NT2/D1 (cell line): ENCODE results near the gene ATF6B.

Experiments
- DNase-seq: peaks from one replicate; pipeline ENCODE4 v3.0.0-alpha.2; 2011; ENCODE audit warnings: low read depth, low spot score
- H3K27me3 ChIP-seq: 2 replicates; pipeline ENCODE4 v1.6.0; 2011; ENCODE audit warnings: mild to moderate bottlenecking; ENCODE audit not compliant: insufficient read length, insufficient read depth
- H3K36me3 ChIP-seq: 2 replicates; pipeline ENCODE4 v1.6.1; 2011; ENCODE audit warnings: mild to moderate bottlenecking, low read length, mixed read lengths; ENCODE audit not compliant: insufficient read depth, insufficient read length
- H3K4me1 ChIP-seq: 2 replicates; pipeline ENCODE4 v1.5.1; 2011; ENCODE audit not compliant: insufficient read depth, insufficient read length
- H3K4me3 ChIP-seq: 2 replicates; pipeline ENCODE4 v1.5.1; 2011; ENCODE audit warnings: low read depth; ENCODE audit not compliant: insufficient read length
- H3K9ac ChIP-seq: 2 replicates; pipeline ENCODE4 v1.6.0; 2011; ENCODE audit warnings: low read depth; ENCODE audit not compliant: insufficient read length
- H3K9me3 ChIP-seq: 2 replicates; pipeline ENCODE4 v1.5.1; 2011; ENCODE audit warnings: mild to moderate bottlenecking, low read length; ENCODE audit not compliant: insufficient read depth
- SUZ12 ChIP-seq: IDR thresholded peaks from 2 replicates; pipeline ENCODE4 v1.6.1; 2011; ENCODE audit not compliant: insufficient read length, insufficient read depth; ENCODE audit errors: extremely low read depth
- YY1 ChIP-seq: IDR thresholded peaks from 2 replicates; pipeline ENCODE4 v1.6.1; 2011; ENCODE audit not compliant: insufficient read length, insufficient read depth
- ZNF274 ChIP-seq: IDR thresholded peaks from 2 replicates; pipeline ENCODE4 v1.6.1; 2011; ENCODE audit warnings: mild to moderate bottlenecking, low read depth, low read length

ATF6B gene

DNA sequence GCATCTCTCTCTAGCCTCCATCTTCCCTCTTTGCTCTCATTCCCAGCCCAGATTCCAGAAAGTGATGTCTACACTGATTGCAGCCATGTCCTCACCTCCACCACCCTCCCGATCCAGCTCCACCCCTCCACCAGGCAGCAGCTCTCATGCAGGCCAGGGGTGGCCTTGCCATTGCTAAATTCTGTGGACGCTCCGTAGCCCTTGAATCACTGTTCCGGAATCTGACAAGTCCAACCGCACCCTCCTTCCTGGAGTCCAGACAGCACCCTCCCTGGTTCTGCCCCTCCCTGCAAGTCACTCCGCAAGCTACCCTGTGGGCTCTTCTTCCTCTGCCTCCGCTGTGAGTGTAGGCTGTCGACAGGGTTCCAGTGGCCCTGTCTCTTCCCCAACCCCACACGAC is 45.1 kb downstream of the ATF6B start:
- peaks cover 10% of the 10 kb centered on the region for H3K4me1 ChIP-seq
- no peak overlapping the region for H3K9ac ChIP-seq
- DNase-seq: no peak
- peaks cover 7% of the 10 kb centered on the region for H3K27me3 ChIP-seq
- no peak overlapping the region for H3K4me3 ChIP-seq
- no peaks in the 10 kb centered on the region for H3K9me3 ChIP-seq
- TF ChIP-seq YY1 (no peak), SUZ12 (no peak), ZNF274 (no peak)
- no peaks in the 10 kb centered on the region for H3K36me3 ChIP-seq

DNA sequence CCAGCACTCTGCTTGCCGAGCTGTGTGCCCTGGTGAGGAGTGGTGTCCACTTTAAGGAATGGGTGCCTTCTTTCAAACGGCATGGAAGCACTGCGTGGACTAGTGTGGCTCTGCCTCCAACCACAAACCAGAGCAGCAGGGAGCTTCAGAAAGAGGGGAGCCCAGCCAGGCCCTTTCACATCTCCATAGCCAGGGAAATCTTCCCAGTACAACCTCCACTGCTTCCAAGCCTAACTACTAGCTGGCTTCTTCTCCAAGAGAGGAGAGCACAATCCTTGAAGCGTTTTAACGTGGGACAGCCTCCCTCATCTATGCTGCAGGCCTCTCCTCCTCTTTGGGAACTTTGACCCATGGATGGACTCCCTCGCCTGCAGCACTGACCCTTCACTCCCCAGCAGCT is 45.6 kb downstream of the ATF6B start:
- no peak for DNase-seq
- Histone ChIP-seq H3K9ac (no peak overlapping the region), H3K36me3 (no peaks in the 10 kb centered on the region), H3K4me3 (no peak overlapping the region), H3K27me3 (peaks cover 7% of the 10 kb centered on the region), H3K4me1 (peaks cover 10% of the 10 kb centered on the region), H3K9me3 (no peaks in the 10 kb centered on the region)
- TF ChIP-seq SUZ12: no peak
- no peak for TF ChIP-seq YY1
- no peak for TF ChIP-seq ZNF274

DNA sequence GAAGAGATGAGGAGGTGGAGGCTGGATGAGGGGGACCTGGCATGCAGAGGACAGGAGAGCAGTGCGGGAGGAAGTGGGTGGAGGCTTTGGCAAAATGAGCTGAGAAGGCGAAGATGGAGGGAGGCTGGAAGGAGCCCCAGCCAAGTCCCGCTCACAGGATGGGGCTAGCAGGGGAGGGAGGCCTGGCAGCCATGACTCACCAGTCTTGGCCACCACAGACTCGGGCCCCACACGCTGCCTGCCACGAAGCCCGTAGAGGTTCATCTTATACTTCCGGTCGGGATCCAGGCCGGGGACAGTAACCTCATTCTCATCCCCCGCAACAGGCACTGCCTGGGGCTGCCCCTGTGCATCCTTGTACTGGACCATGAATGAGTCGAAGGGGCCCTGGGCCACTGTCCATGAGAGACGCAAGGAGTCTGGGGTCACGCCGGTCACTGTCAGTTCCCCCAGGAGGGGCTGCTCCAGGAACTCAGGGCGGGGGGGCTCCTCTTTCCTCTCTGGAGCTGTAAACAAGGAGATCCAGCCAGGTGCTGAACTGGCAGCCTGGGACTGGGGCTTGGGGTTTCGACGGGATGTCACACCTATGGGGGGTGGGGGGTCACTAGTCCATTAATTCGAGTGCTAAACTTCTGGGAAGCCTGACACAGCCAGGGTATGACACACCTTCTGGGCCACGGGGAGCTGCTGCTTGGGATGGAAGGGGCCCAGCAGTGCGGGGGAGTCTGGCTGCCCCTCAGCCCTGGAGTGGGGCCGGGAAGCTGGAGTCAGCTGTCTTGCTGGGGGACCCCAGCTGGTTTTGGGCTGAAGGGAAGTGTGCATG is 46.7 kb downstream of the ATF6B start:
- no peak for DNase-seq
- TF ChIP-seq ZNF274 (no peak), YY1 (no peak), SUZ12 (no peak)
- Histone ChIP-seq H3K9ac (no peak overlapping the region), H3K9me3 (no peaks in the 10 kb centered on the region), H3K4me3 (no peak overlapping the region), H3K4me1 (peaks cover 10% of the 10 kb centered on the region), H3K36me3 (no peaks in the 10 kb centered on the region), H3K27me3 (no peaks in the 10 kb centered on the region)

DNA sequence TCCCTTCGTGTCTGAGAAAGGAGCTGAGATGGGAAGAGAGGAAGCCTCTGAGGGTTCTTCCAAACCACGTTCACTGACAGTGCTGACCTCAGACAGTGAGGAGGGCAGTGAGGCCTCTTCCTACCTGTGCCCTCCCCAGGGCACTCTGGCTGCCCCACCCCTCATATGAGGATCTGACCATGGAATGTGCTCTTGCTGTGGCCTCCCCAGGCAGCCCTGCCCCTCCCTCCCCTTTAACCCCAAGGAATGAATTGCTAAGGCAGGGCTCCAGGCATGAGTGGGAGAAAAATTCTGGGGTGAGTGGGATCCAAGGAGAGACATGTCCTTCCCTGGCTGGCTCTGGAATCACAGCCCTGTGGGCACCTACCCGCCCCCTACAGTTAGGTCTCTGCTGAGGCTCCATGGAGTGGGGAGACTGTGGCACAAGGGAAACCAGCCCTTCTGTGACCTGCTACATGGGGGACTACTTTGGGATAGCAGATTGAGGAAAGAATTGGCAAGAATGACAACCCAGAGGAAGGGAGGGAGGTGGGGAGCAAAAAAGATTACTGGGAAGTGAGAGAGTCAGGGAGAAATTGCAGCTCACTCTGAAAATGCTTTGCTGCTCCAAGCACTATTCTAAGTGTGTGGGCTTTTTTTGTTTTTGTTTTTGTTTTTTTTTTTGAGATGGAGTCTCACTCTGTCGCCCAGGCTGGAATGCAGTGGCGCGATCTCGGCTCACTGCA is 48.3 kb downstream of the ATF6B start:
- peaks cover 10% of the 10 kb centered on the region for H3K4me1 ChIP-seq
- no peak for DNase-seq
- no peaks in the 10 kb centered on the region for H3K27me3 ChIP-seq

DNA sequence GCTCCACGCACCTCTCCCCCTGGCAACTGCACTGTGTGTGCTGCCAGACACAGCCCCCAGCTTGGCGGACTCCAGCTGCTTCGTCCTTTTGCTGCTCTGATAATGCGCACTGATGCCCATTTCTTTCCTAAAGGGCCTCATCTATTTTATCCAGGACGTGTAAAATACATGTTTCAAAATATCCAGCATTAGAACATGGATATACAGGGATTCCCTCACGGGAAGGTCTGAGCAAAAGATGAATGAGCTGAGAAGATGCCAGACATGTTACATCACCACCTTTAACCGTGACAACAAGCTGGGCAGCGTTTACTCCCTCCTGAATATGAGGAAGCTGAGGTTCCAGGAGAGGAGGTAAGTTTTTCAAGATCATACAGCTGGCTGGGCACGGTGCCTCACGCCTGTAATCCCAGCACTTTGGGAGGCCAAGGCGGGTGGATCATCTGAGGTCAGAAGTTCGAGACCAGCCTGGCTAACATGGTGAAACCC is 51.7 kb downstream of the ATF6B start:
- no peak for DNase-seq

More for the DNA sequence above, 48.3 kb downstream of the ATF6B start:
- no peaks in the 10 kb centered on the region for H3K36me3 ChIP-seq
- H3K4me3 ChIP-seq: no peak overlapping the region
- TF ChIP-seq ZNF274: no peak
- no peak for TF ChIP-seq SUZ12
- TF ChIP-seq YY1: no peak
- H3K9ac ChIP-seq: no peak overlapping the region
- H3K9me3 ChIP-seq: no peaks in the 10 kb centered on the region

DNA sequence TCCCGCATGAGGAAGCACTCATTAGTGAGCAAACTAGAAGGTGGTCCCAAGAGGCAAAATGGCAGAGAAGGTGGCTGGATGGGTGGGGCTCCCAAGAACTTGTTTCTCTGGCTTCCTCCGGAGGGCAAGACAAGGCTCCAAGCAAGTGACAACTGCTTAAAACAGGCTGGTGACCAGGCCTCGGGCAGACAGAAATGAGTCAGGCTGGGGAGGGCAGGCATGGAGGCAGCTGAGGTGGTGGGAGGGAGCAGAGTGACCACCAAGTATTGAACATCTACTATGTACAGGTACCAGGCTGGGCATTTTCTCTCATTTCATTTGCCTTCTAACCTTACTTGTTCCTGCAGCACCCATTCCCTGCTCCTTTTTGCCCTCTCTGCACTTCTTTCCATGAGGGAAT is 52.3 kb downstream of the ATF6B start:
- H3K9me3 ChIP-seq: no peaks in the 10 kb centered on the region
- TF ChIP-seq ZNF274: no peak
- no peak for TF ChIP-seq SUZ12
- TF ChIP-seq YY1: no peak
- H3K9ac ChIP-seq: no peak overlapping the region
- DNase-seq: no peak
- H3K27me3 ChIP-seq: no peaks in the 10 kb centered on the region
- H3K4me1 ChIP-seq: peaks cover 16% of the 10 kb centered on the region
- H3K4me3 ChIP-seq: no peak overlapping the region
- H3K36me3 ChIP-seq: no peaks in the 10 kb centered on the region

More for the DNA sequence above, 51.7 kb downstream of the ATF6B start:
- Histone ChIP-seq H3K9me3 (no peaks in the 10 kb centered on the region), H3K27me3 (no peaks in the 10 kb centered on the region), H3K4me1 (peaks cover 13% of the 10 kb centered on the region), H3K36me3 (no peaks in the 10 kb centered on the region), H3K9ac (no peak overlapping the region), H3K4me3 (no peak overlapping the region)
- TF ChIP-seq SUZ12 (no peak), YY1 (no peak), ZNF274 (no peak)

DNA sequence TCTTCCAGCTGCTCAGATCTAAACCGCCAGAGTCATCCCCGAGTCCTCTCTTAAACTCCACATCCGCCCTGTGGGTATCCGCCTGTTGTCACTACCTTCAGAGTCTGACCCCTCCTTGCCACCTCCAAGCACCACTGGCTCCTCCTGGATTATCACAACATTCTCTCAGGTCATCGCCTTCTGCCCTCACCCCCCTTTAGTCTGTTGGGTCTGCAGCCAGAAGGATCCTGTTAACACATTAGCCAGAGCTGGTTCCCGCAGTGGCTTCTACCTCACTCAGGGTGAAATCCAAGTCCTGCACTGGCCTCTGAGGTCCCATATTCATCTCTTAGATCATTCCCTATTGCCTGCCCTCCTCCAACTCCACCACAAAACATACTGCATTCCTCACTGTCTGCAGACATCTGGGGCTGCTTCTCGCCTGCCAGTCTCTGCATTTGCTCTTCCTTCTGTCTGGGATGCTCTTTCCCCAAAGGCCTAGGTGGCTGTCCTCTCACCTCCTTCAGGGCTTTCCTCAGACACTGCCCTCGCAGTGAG is 53.0 kb downstream of the ATF6B start:
- Histone ChIP-seq H3K36me3 (no peaks in the 10 kb centered on the region), H3K4me1 (peaks cover 16% of the 10 kb centered on the region), H3K9ac (no peak overlapping the region), H3K9me3 (no peaks in the 10 kb centered on the region), H3K27me3 (no peaks in the 10 kb centered on the region), H3K4me3 (no peak overlapping the region)
- no peak for DNase-seq
- TF ChIP-seq SUZ12 (no peak), YY1 (no peak), ZNF274 (no peak)
